Stomach (tissue), 9 donors: Measurements from ENCODE around the gene SPTBN5. TPM values are rescaled to one million over a fixed set of nuclear protein-coding genes. Genes with fewer than 3 reads are reported as not detected.

Source experiments
- DNase-seq, 2 donors: peaks; one replicate each; pipeline versions ENCODE4 v3.0.0 to v3.0.0-alpha.2; 2013 to 2019
- H3K27ac ChIP-seq, 5 donors: fragments of 200-600 bp in 4 of 5; sonication (generic) in 4 of 5; one replicate each; pipeline ENCODE4 v1.5.1; 2013 to 2019; ENCODE audit warnings: mild to moderate bottlenecking in 1 of 5, moderate library complexity in 1 of 5
- H3K27me3 ChIP-seq, 3 donors: fragments of 200-600 bp; sonication (generic); one replicate each; pipeline ENCODE4 v1.5.1; 2017 to 2019; ENCODE audit warnings: mixed run types in 1 of 3
- H3K36me3 ChIP-seq, 4 donors: fragments of 200-600 bp; sonication (generic); 1 replicate in 3 of 4; 2 replicates in 1 of 4; pipeline ENCODE4 v1.5.1; 2016 to 2019
- H3K4me1 ChIP-seq, 4 donors: fragments of 200-600 bp; sonication (generic); one replicate each; pipeline ENCODE4 v1.5.1; 2016 to 2019
- H3K4me3 ChIP-seq, 4 donors: fragments of 200-600 bp; sonication (generic) in 3 of 4; one replicate each; pipeline ENCODE4 v1.5.1; 2016 to 2019; ENCODE audit warnings: mild to moderate bottlenecking in 1 of 4
- H3K9me3 ChIP-seq, 4 donors: fragments of 200-600 bp; sonication (generic); one replicate each; pipeline ENCODE4 v1.5.1; 2016 to 2019
- CTCF ChIP-seq, 7 experiments: fragments of 450-650 bp in 4 of 7; fragments of 200-600 bp in 3 of 7; sonication (generic) in 3 of 7; IDR thresholded peaks; one replicate each; pipeline ENCODE4 v1.5.1; 2016 to 2019; ENCODE audit warnings: antibody characterized with exemption in 7 of 7, control low read depth in 2 of 7, mild to moderate bottlenecking in 1 of 7
- EP300 ChIP-seq: sonication (generic); formaldehyde crosslinking; IDR thresholded peaks from one replicate; pipeline ENCODE4 v1.6.1; 2017; ENCODE audit warnings: antibody characterized with exemption
- POLR2A ChIP-seq, 4 donors: fragments of 450-650 bp; IDR thresholded peaks; one replicate each; pipeline ENCODE4 v1.6.1; 2016; ENCODE audit warnings: antibody characterized with exemption in 4 of 4, control low read depth in 2 of 4, mild to moderate bottlenecking in 1 of 4, moderate library complexity in 1 of 4
- POLR2AphosphoS5 ChIP-seq, 3 donors: sonication (generic); formaldehyde crosslinking; IDR thresholded peaks; one replicate each; pipeline ENCODE4 v1.6.1; 2016; ENCODE audit warnings: antibody characterized with exemption in 3 of 3
- WGBS, 5 donors: extraction: QIAGEN DNeasy Blood & Tissue Kit in 3 of 5; methylation state at CpG; one replicate each; pipeline versions ENCODE4 v1.1.5 to v1.1.7; 2013 to 2018; 5-methylcytosine and 5-hydroxymethylcytosine counted together
- intact Hi-C: fragments of 100-400 bp; cut with DNase I; formaldehyde crosslinking; loops from one replicate; pipeline ENCODE4 v1.15.1; 2023; ENCODE audit warnings: low total_unique reads
- polyA plus RNA-seq, 3 donors: library from polyadenylated mRNA; stranded (reverse); fragments of 200-250 nt; gene quantifications; one replicate each; pipeline ENCODE4 v1.2.3, GENCODE V29; 2013
- total RNA-seq, 5 donors: library from RNA; depleted of rRNA; stranded (reverse); fragments of >200 nt; gene quantifications; one replicate each; pipeline versions ENCODE4 v1.1.0 to v1.2.3, GENCODE V29; 2014 to 2016
- donor health status: healthy with polysubstance abuse.
- donor health status: Bipolar disorder and iron deficiency.
- donor health status: healthy.

SPTBN5 gene
- total and polyA plus RNA-seq, 8 donors = 0.29 to 4.9 (median 2.6) TPM; not detected in 1

- intact Hi-C loops = no loop called here
Observed at GRCh38 chr15:41828807-41829141, 65.1 kb downstream of the SPTBN5 start.

DNA sequence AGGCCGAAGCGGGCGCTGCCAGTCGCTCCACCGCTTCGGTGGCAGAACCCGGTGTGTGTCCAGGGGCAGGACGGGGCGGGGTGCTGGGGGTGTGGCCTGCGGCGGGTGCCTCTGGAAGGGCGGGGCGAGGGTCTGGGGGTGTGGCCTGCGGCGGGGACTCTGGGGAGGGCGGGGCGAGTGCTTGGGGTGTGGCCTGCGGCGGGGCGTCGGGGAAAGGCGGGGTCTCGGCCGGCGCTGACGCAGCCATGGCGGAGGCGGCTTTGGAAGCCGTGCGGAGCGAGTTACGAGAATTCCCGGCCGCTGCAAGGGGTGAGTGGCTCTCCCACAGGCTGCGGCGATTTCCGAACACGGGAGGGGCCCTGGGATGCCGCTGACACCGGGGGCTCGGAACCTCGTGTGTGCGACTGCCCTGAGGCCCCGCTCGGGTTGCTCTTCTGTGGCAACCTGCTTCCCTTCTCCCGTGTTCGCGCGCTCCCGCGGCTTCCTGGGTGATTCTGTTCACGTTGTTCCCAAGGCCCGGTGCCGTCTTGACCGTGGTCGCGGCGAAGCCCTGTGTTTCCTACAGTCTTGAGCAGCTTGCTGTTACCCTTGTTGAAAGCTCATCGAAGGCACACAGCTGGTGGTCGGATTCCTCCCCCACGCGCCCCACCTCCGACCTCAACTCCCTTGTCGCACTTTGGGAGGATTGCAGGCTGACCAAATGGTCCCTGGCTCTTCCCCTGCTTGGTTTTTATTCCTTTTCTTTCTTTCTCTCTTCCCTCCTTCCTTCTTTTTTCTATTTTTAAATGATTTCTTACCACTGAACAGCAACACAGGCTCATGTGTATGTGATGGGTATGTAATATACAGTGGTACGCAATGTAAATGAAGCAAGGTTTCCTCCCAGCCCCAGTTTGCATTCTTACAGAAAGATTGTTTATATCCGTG is 65.7 kb downstream of the SPTBN5 start, which contains the start of gene JMJD7:
Gene JMJD7, plus strand, starts transcription at position 213 of the 927 bp plus-strand sequence. Its CDS starts 33 bp downstream, at position 246.
- H3K36me3 ChIP-seq = peaks cover 19 to 64% (median 47%) of the 10 kb centered on the region in 4 donors
- H3K4me1 ChIP-seq = peaks cover 13 to 52% (median 43%) of the 10 kb centered on the region in 4 donors
- peak within 1 kb of the TSS; percentile 81 to 92 (median 88) for H3K27ac ChIP-seq
- peak within 1 kb of the TSS; percentile 63 to 85 (median 80) for H3K4me3 ChIP-seq
- 0 to 1% (median 0%) methylated on average over 45 to 66 of the region's 66 CpGs for WGBS, 5 donors
- no peaks in the 10 kb centered on the region for H3K27me3 ChIP-seq
- no peaks in the 10 kb centered on the region for H3K9me3 ChIP-seq
- DNase-seq = peak; percentile 95 to 98
- intact Hi-C loops = no loop called here
- peak; percentile 20 to 86 (median 85) for TF ChIP-seq POLR2AphosphoS5 (IDR thresholded peaks at IDR 0.05)
- TF ChIP-seq POLR2A (IDR thresholded peaks at IDR 0.05) = peak in 1 of 4 donors; percentile 65
- no peak for TF ChIP-seq CTCF (IDR thresholded peaks at IDR 0.05)
- TF ChIP-seq EP300 = no peak

More at GRCh38 chr15:41828807-41829141, 65.1 kb downstream of the SPTBN5 start:
- no peak for TF ChIP-seq POLR2AphosphoS5 (IDR thresholded peaks at IDR 0.05)
- no peak for TF ChIP-seq POLR2A (IDR thresholded peaks at IDR 0.05)
- no peak for TF ChIP-seq EP300
- TF ChIP-seq CTCF (IDR thresholded peaks at IDR 0.05) = no peak
- peak overlapping the region in 3 of 5 donors; percentile 87 to 92 (median 92) for H3K27ac ChIP-seq
- no peaks in the 10 kb centered on the region for H3K27me3 ChIP-seq
- peaks cover 13 to 52% (median 43%) of the 10 kb centered on the region in 4 donors for H3K4me1 ChIP-seq
- H3K36me3 ChIP-seq = peaks cover 13 to 58% (median 40%) of the 10 kb centered on the region in 4 donors
- 6 to 12% (median 8%) methylated on average over 6 of the region's 6 CpGs for WGBS, 5 donors
- H3K4me3 ChIP-seq = peak overlapping the region; percentile 63 to 85 (median 80)
- DNase-seq = no peak
- no peaks in the 10 kb centered on the region for H3K9me3 ChIP-seq

DNA sequence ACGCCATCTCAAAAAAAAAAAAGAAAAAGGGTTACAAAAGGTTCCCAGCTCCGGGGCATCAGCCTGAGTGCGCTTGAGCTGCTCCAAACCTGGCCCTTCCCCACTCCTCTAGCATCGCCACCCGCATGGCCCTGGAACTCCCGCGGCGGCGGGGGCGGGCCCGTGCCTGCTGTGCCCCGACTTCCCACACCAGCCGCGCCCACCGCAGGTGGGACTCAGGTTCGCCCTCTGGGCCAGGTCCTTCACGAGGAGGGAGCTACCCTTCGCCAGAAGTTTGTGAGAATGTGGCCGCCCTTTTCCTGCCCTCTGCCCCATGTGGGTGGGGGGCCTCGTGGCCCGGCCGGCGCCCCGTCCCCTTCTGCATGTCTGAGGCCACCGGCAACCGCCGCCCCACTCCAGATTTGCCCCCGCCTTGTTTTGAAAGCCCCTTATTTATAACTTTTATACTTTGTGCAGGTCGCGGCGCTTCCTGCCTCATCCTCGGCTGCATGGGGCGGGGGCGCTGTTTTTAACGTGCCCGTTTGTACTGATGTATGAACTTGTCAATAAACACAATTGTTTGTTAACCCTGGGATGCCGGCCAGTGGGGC is 66.5 kb downstream of the SPTBN5 start:
- Histone ChIP-seq H3K27ac (peak overlapping the region in 4 of 5 donors; percentile 87 to 92 (median 90)), H3K4me3 (peak overlapping the region; percentile 63 to 85 (median 80)), H3K36me3 (peaks cover 26 to 68% (median 50%) of the 10 kb centered on the region in 4 donors), H3K27me3 (no peaks in the 10 kb centered on the region), H3K9me3 (no peaks in the 10 kb centered on the region), H3K4me1 (peaks cover 13 to 45% (median 40%) of the 10 kb centered on the region in 4 donors)
- intact Hi-C loops = no loop called here
- no peak for TF ChIP-seq EP300
- DNase-seq = peak; percentile 34 to 69
- WGBS, 5 donors = 2 to 6% (median 4%) methylated on average over 27 to 37 of the region's 37 CpGs

- no peaks in the 10 kb centered on the region for H3K27me3 ChIP-seq
- 77 to 85% (median 83%) methylated on average over 11 to 13 of the region's 13 CpGs for WGBS, 5 donors
- H3K27ac ChIP-seq = no peak overlapping the region
- peaks cover 33 to 68% (median 54%) of the 10 kb centered on the region in 4 donors for H3K36me3 ChIP-seq
- intact Hi-C loops = no loop called here
- TF ChIP-seq POLR2A (IDR thresholded peaks at IDR 0.05) = no peak
- no peak for TF ChIP-seq CTCF (IDR thresholded peaks at IDR 0.05)
- TF ChIP-seq POLR2AphosphoS5 (IDR thresholded peaks at IDR 0.05) = no peak
- no peak for TF ChIP-seq EP300
- no peaks in the 10 kb centered on the region for H3K9me3 ChIP-seq
- no peak for DNase-seq
- peaks cover 13 to 47% (median 37%) of the 10 kb centered on the region in 4 donors for H3K4me1 ChIP-seq
- H3K4me3 ChIP-seq = no peak overlapping the region
Observed at GRCh38 chr15:41825572-41826535, 68.0 kb downstream of the SPTBN5 start.
